Smooth muscle cell (in vitro differentiated cells): ENCODE measurements around the gene PNMA8A. TPM values are rescaled to one million over a fixed set of nuclear protein-coding genes. Genes with fewer than 3 reads are reported as not detected.

ENCODE experiments used
- DNase-seq: peaks from one replicate; lab custom pipeline; 2025; ENCODE audit not compliant: unreplicated experiment; lab: John Stamatoyannopoulos, UW
- H2AFZ ChIP-seq: fragments of 200-600 bp; sonication (generic); 2 replicates; pipeline ENCODE4 v1.6.0; 2016; ENCODE audit warnings: antibody characterized with exemption, low read depth, mild to moderate bottlenecking
- H3F3A ChIP-seq: fragments of 200-600 bp; sonication (generic); 2 replicates; pipeline ENCODE4 v1.6.0; 2017; ENCODE audit warnings: antibody characterized with exemption, low read depth
- H3K27ac ChIP-seq: fragments of 200-600 bp; sonication (generic); 2 replicates; pipeline ENCODE4 v1.5.1; 2016; ENCODE audit warnings: low read depth, mild to moderate bottlenecking
- H3K27me3 ChIP-seq: fragments of 200-600 bp; sonication (generic); 2 replicates; pipeline ENCODE4 v1.6.1; 2016; ENCODE audit warnings: low read depth, mild to moderate bottlenecking
- H3K36me3 ChIP-seq: fragments of 200-600 bp; sonication (generic); 2 replicates; pipeline ENCODE4 v1.5.1; 2016; ENCODE audit warnings: low read depth
- H3K4me1 ChIP-seq: fragments of 200-600 bp; sonication (generic); 2 replicates; pipeline ENCODE4 v1.5.1; 2016; ENCODE audit warnings: low read depth
- H3K4me2 ChIP-seq: fragments of 200-600 bp; sonication (generic); 2 replicates; pipeline ENCODE4 v1.6.0; 2016; ENCODE audit warnings: mild to moderate bottlenecking
- H3K4me3 ChIP-seq: fragments of 200-600 bp; sonication (generic); 2 replicates; pipeline ENCODE4 v1.5.1; 2016; ENCODE audit warnings: mild to moderate bottlenecking
- H3K79me2 ChIP-seq: fragments of 200-600 bp; sonication (generic); 2 replicates; pipeline ENCODE4 v1.6.0; 2016; ENCODE audit warnings: low read depth, mild to moderate bottlenecking
- H3K9ac ChIP-seq: fragments of 200-600 bp; sonication (generic); 2 replicates; pipeline ENCODE4 v1.6.0; 2016; ENCODE audit warnings: low read depth
- H3K9me3 ChIP-seq: fragments of 200-600 bp; sonication (generic); replicated peaks from 2 replicates; pipeline ENCODE4 v1.5.1; 2016; ENCODE audit warnings: low read depth
- H4K20me1 ChIP-seq: fragments of 200-600 bp; sonication (generic); 2 replicates; pipeline ENCODE4 v1.6.0; 2016; ENCODE audit warnings: low read depth
- CTCF ChIP-seq: fragments of 200-600 bp; sonication (generic); IDR thresholded peaks from 2 replicates; pipeline ENCODE4 v1.5.1; 2017; ENCODE audit warnings: borderline replicate concordance, mild to moderate bottlenecking, antibody characterized with exemption; ENCODE audit not compliant: insufficient read depth, poor library complexity, severe bottlenecking
- WGBS: methylation state at CpG from one replicate; pipeline ENCODE4 v1.1.7; 2016; ENCODE audit warnings: low lambda C conversion rate; 5-methylcytosine and 5-hydroxymethylcytosine counted together
- polyA plus RNA-seq: library from polyadenylated mRNA; unstranded; fragments of >200 nt; fragmentation: Nextera tagmentation; extraction: Ambion mirVana; gene quantifications from 2 replicates; pipeline ENCODE4 v1.2.1, GENCODE V29; 2016
- total RNA-seq: library from RNA; depleted of rRNA; stranded (reverse); fragments of >200 nt; gene quantifications from 2 replicates; pipeline ENCODE4 v1.2.3, GENCODE V29; 2014

PNMA8A gene
- total and polyA plus RNA-seq, 2 experiments from 2014 or later: 3.6 to 16.4 TPM

GRCh38 chr19:46480415-46480814 is 9.1 kb upstream of the PNMA8A start:
- Histone ChIP-seq H3F3A (peaks cover 28% of the 10 kb centered on the region), H3K4me1 (peaks cover 14% of the 10 kb centered on the region), H3K27ac (peak overlapping the region; percentile 93), H3K79me2 (no peaks in the 10 kb centered on the region), H4K20me1 (no peaks in the 10 kb centered on the region), H2AFZ (peak overlapping the region; percentile 49), H3K9me3 (no peaks in the 10 kb centered on the region), H3K4me2 (peak overlapping the region; percentile 83), H3K9ac (peak overlapping the region; percentile 21), H3K27me3 (no peaks in the 10 kb centered on the region), H3K4me3 (peak overlapping the region; percentile 29), H3K36me3 (no peaks in the 10 kb centered on the region)
- DNase-seq: peak; percentile 10
- no peak for TF ChIP-seq CTCF
- WGBS: 5% methylated on average over 12 of the region's 12 CpGs

DNA sequence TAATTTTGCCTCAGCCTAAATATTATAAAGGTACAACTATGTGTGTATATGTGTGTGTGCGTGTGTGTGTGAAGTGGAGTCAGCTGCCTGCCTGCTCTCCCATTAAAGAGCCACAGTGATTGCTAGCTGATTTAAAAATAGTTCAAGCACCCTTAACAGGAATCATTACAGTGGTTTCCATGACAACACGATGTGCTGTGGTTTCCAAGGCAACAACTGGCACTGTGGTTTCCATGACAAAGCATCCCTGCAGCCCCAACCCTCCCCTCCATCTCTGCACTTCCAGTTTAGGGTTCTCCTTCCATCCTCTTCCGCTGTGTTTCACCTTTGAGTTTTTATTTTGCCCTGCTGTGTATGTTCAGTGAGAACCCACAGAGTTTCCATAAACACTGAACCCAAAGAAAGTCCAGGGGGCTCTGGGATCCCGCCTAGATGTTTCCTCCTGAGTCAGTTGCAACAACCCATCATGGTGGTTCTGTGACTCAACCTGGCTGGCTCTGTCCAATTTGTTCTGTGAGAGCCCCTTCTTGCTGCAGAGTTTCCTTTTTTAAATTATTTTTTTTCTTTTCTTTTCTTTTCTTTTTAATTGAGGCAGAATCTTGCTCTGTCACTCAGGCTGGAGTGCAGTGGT is 7.1 kb upstream of the PNMA8A start:
- no peaks in the 10 kb centered on the region for H3K27me3 ChIP-seq
- H3K9ac ChIP-seq: no peak overlapping the region
- no peaks in the 10 kb centered on the region for H3K9me3 ChIP-seq
- TF ChIP-seq CTCF: no peak
- H4K20me1 ChIP-seq: no peaks in the 10 kb centered on the region
- DNase-seq: no peak
- no peak overlapping the region for H3K27ac ChIP-seq
- no peak overlapping the region for H3K4me3 ChIP-seq
- peaks cover 28% of the 10 kb centered on the region for H3F3A ChIP-seq
- H3K79me2 ChIP-seq: no peaks in the 10 kb centered on the region
- H3K4me2 ChIP-seq: no peak overlapping the region
- WGBS: 33% methylated on average over 4 of the region's 4 CpGs
- H2AFZ ChIP-seq: no peak overlapping the region
- peaks cover 14% of the 10 kb centered on the region for H3K4me1 ChIP-seq
- no peaks in the 10 kb centered on the region for H3K36me3 ChIP-seq

- Histone ChIP-seq H4K20me1 (no peaks in the 10 kb centered on the region), H3K4me1 (peaks cover 11% of the 10 kb centered on the region), H3K9ac (no peak overlapping the region), H3K4me3 (no peak overlapping the region), H3K27me3 (no peaks in the 10 kb centered on the region), H2AFZ (no peak overlapping the region), H3K27ac (no peak overlapping the region), H3K36me3 (no peaks in the 10 kb centered on the region), H3K79me2 (no peaks in the 10 kb centered on the region), H3F3A (peaks cover 7% of the 10 kb centered on the region), H3K9me3 (no peaks in the 10 kb centered on the region), H3K4me2 (no peak overlapping the region)
- no peak for TF ChIP-seq CTCF
- 79% methylated on average over 2 of the region's 2 CpGs for WGBS
- DNase-seq: no peak
These were observed 4.6 kb upstream of the PNMA8A start for GRCh38 chr19:46475986-46476385.

- Histone ChIP-seq H3K27ac (peak overlapping the region; percentile 20), H3K36me3 (no peaks in the 10 kb centered on the region), H3K79me2 (no peaks in the 10 kb centered on the region), H3K4me3 (no peak overlapping the region), H3K9me3 (no peaks in the 10 kb centered on the region), H3K4me1 (peaks cover 13% of the 10 kb centered on the region), H3K27me3 (no peaks in the 10 kb centered on the region), H3K9ac (no peak overlapping the region), H3K4me2 (no peak overlapping the region), H4K20me1 (no peaks in the 10 kb centered on the region), H3F3A (peaks cover 4% of the 10 kb centered on the region), H2AFZ (no peak overlapping the region)
- TF ChIP-seq CTCF: no peak
- 76% methylated on average over 8 of the region's 8 CpGs for WGBS
- no peak for DNase-seq
These were observed 2.8 kb upstream of the PNMA8A start for GRCh38 chr19:46474211-46474610.
